GM23248 (cell line): Measurements from ENCODE around the gene OPCML.

ENCODE experiments used
- EZH2 ChIP-seq: fragments of 200-600 bp; sonication (generic); IDR thresholded peaks from 2 replicates; pipeline ENCODE4 v1.6.1; 2018; ENCODE audit warnings: antibody characterized with exemption, mild to moderate bottlenecking; ENCODE audit not compliant: insufficient read depth, poor library complexity, severe bottlenecking
- EZH2phosphoT487 ChIP-seq: fragments of 200-600 bp; sonication (generic); IDR thresholded peaks from 2 replicates; pipeline ENCODE4 v1.6.1; 2018; ENCODE audit warnings: antibody characterized with exemption, moderate library complexity, mild to moderate bottlenecking, low read depth; ENCODE audit not compliant: insufficient read depth

- TF ChIP-seq EZH2 (no peak), EZH2phosphoT487 (no peak)
These were observed 484.6 kb downstream of the OPCML start for GRCh38 chr11:133047771-133048115.
